ENCODE data around the gene CFAP20DC.
"Not testable (repeated sequence)": the region's sequence is repeated elsewhere in the genome, so short reads cannot be mapped to it uniquely, and the experiment has no call there.

Gene CFAP20DC

GRCh38 chr3:58867621-58868020 is 182.2 kb downstream of the CFAP20DC start:
- DNase-seq (ENCODE audit: low spot score): no peak

GRCh38 chr3:58866079-58866478 is 183.7 kb downstream of the CFAP20DC start:
- DNase-seq (ENCODE audit: low spot score): no peak

- no peak for DNase-seq (ENCODE audit: low spot score)
Observed at GRCh38 chr3:58864480-58864879, 185.3 kb downstream of the CFAP20DC start.

GRCh38 chr3:58863206-58863605 is 186.6 kb downstream of the CFAP20DC start:
- no peak for DNase-seq (ENCODE audit: low spot score)

- DNase-seq (ENCODE audit: low spot score): no peak
Observed at GRCh38 chr3:58861551-58861950, 188.3 kb downstream of the CFAP20DC start.

GRCh38 chr3:58858126-58858525 is 191.7 kb downstream of the CFAP20DC start:
- no peak for DNase-seq (ENCODE audit: low spot score)

- DNase-seq (ENCODE audit: low spot score): no peak
Observed at GRCh38 chr3:58857402-58857801, 192.4 kb downstream of the CFAP20DC start.

- DNase-seq (ENCODE audit: low spot score): no peak
Observed at GRCh38 chr3:58848826-58849225, 201.0 kb downstream of the CFAP20DC start.

- not testable (repeated sequence) for DNase-seq (ENCODE audit: low spot score)
Observed at GRCh38 chr3:58842050-58842747, 207.6 kb downstream of the CFAP20DC start.

- DNase-seq (ENCODE audit: low spot score): no peak
Observed at GRCh38 chr3:58840949-58841348, 208.9 kb downstream of the CFAP20DC start.

- DNase-seq (ENCODE audit: low spot score): no peak
Observed at GRCh38 chr3:58839964-58840363, 209.9 kb downstream of the CFAP20DC start.

GRCh38 chr3:58839187-58839586 is 210.6 kb downstream of the CFAP20DC start:
- no peak for DNase-seq (ENCODE audit: low spot score)

GRCh38 chr3:58837856-58838255 is 212.0 kb downstream of the CFAP20DC start:
- no peak for DNase-seq (ENCODE audit: low spot score)

- no peak for DNase-seq (ENCODE audit: low spot score)
Observed at GRCh38 chr3:58837141-58837843, 212.5 kb downstream of the CFAP20DC start.

GRCh38 chr3:58835086-58835485 is 214.7 kb downstream of the CFAP20DC start:
- no peak for DNase-seq (ENCODE audit: low spot score)

- DNase-seq (ENCODE audit: low spot score): no peak
Observed at GRCh38 chr3:58833491-58833890, 216.3 kb downstream of the CFAP20DC start.

GRCh38 chr3:58829321-58830000 is 220.4 kb downstream of the CFAP20DC start:
- DNase-seq (ENCODE audit: low spot score): no peak

- DNase-seq (ENCODE audit: low spot score): no peak
Observed at GRCh38 chr3:58824777-58825176, 225.0 kb downstream of the CFAP20DC start.

- peak; percentile 20 for DNase-seq (ENCODE audit: low spot score)
Observed at GRCh38 chr3:58824285-58824684, 225.5 kb downstream of the CFAP20DC start.

- not testable (repeated sequence) for DNase-seq (ENCODE audit: low spot score)
Observed at GRCh38 chr3:58806551-58807244, 243.1 kb downstream of the CFAP20DC start.

- DNase-seq (ENCODE audit: low spot score): no peak
Observed at GRCh38 chr3:58804914-58805313, 244.9 kb downstream of the CFAP20DC start.

GRCh38 chr3:58801541-58801940 is 248.3 kb downstream of the CFAP20DC start:
- DNase-seq (ENCODE audit: low spot score): no peak

Data from HuH-7 (cell line).